H9 (cell line): ENCODE results near the gene ST6GALNAC3. TPM values are rescaled to one million over a fixed set of nuclear protein-coding genes. Genes with fewer than 3 reads are reported as not detected.

Experiments used
- DNase-seq: peaks from one replicate; pipeline ENCODE4 v3.0.0-alpha.2; 2017
- H2AFZ ChIP-seq: one replicate; pipeline ENCODE4 v1.6.1; 2013; ENCODE audit warnings: mild to moderate bottlenecking, low read length, control low read depth, moderate library complexity
- H2AK5ac ChIP-seq: 2 replicates; pipeline ENCODE4 v1.6.1; 2013; ENCODE audit warnings: low read length, control low read depth, mixed read lengths; ENCODE audit not compliant: insufficient read length
- H2BK120ac ChIP-seq: one replicate; pipeline ENCODE4 v1.6.1; 2013; ENCODE audit warnings: low read depth, mild to moderate bottlenecking, low read length, control low read depth, inconsistent platforms; ENCODE audit not compliant: poor library complexity, severe bottlenecking
- H2BK12ac ChIP-seq: 2 replicates; pipeline ENCODE4 v1.6.1; 2013; ENCODE audit warnings: low read length, control low read depth, mixed read lengths, low read depth; ENCODE audit not compliant: insufficient read length
- H2BK15ac ChIP-seq: 2 replicates; pipeline ENCODE4 v1.6.1; 2013; ENCODE audit warnings: low read depth, low read length, control low read depth
- H2BK20ac ChIP-seq: one replicate; pipeline ENCODE4 v1.6.1; 2013; ENCODE audit warnings: low read depth, mild to moderate bottlenecking, low read length, control low read depth, inconsistent platforms; ENCODE audit not compliant: poor library complexity, severe bottlenecking
- H2BK5ac ChIP-seq: 2 replicates; pipeline ENCODE4 v1.6.1; 2013; ENCODE audit warnings: low read length, control low read depth, mixed read lengths; ENCODE audit not compliant: insufficient read length
- H3K14ac ChIP-seq: 2 replicates; pipeline ENCODE4 v1.6.1; 2013; ENCODE audit warnings: low read length, control low read depth; ENCODE audit not compliant: insufficient read depth
- H3K18ac ChIP-seq: 2 replicates; pipeline ENCODE4 v1.6.1; 2013; ENCODE audit warnings: low read depth, mild to moderate bottlenecking, mixed read lengths, low read length, control low read depth; ENCODE audit not compliant: insufficient read length
- H3K23ac ChIP-seq: 2 replicates; pipeline ENCODE4 v1.6.1; 2013; ENCODE audit warnings: low read length, control low read depth, mixed read lengths, low read depth; ENCODE audit not compliant: insufficient read length
- H3K23me2 ChIP-seq: 2 replicates; pipeline ENCODE4 v1.6.1; 2013; ENCODE audit warnings: low read depth, mild to moderate bottlenecking, mixed read lengths, low read length, control low read depth; ENCODE audit not compliant: insufficient read length, poor library complexity, severe bottlenecking
- H3K27ac ChIP-seq: 2 replicates; pipeline ENCODE4 v1.5.1; 2013; ENCODE audit warnings: low read length, control low read depth, mixed read lengths, low read depth; ENCODE audit not compliant: insufficient read length
- H3K27me3 ChIP-seq: 2 replicates; pipeline ENCODE4 v1.6.1; 2013; ENCODE audit warnings: low read length, control low read depth, inconsistent platforms; ENCODE audit not compliant: insufficient read depth
- H3K4ac ChIP-seq: 2 replicates; pipeline ENCODE4 v1.6.1; 2013; ENCODE audit warnings: low read depth, mild to moderate bottlenecking, control low read depth, inconsistent platforms, low read length, moderate library complexity
- H3K4me1 ChIP-seq: 2 replicates; pipeline ENCODE4 v1.6.1; 2013; ENCODE audit warnings: low read length, control low read depth, inconsistent platforms; ENCODE audit not compliant: insufficient read depth
- H3K4me2 ChIP-seq: 2 replicates; pipeline ENCODE4 v1.6.1; 2013; ENCODE audit warnings: low read length, control low read depth, mixed read lengths; ENCODE audit not compliant: insufficient read length, insufficient read depth
- H3K56ac ChIP-seq: 2 replicates; pipeline ENCODE4 v1.6.1; 2013; ENCODE audit warnings: low read depth, mild to moderate bottlenecking, mixed read lengths, low read length, control low read depth; ENCODE audit not compliant: insufficient read length
- H3K79me1 ChIP-seq: 2 replicates; pipeline ENCODE4 v1.6.1; 2013; ENCODE audit warnings: low read depth, mild to moderate bottlenecking, moderate library complexity, low read length, control low read depth, inconsistent platforms; ENCODE audit not compliant: insufficient read depth, poor library complexity, severe bottlenecking
- H3K79me2 ChIP-seq: 2 replicates; pipeline ENCODE4 v1.6.1; 2013; ENCODE audit warnings: low read length, control low read depth, inconsistent platforms; ENCODE audit not compliant: insufficient read depth
- H3K9ac ChIP-seq: 2 replicates; pipeline ENCODE4 v1.6.1; 2013; ENCODE audit warnings: low read length, control low read depth, mixed read lengths; ENCODE audit not compliant: insufficient read length; ENCODE audit errors: extremely low read depth
- H3K9me3 ChIP-seq: one replicate; pipeline ENCODE4 v1.6.1; 2013; ENCODE audit warnings: low read depth, low read length, inconsistent platforms; ENCODE audit not compliant: control insufficient read depth
- H3T11ph ChIP-seq: one replicate; pipeline ENCODE4 v1.6.1; 2013; ENCODE audit warnings: mild to moderate bottlenecking, low read length, control low read depth, inconsistent platforms
- H4K20me1 ChIP-seq: one replicate; pipeline ENCODE4 v1.6.1; 2013; ENCODE audit not compliant: control insufficient read depth, insufficient read length, insufficient read depth
- H4K5ac ChIP-seq: 2 replicates; pipeline ENCODE4 v1.6.1; 2013; ENCODE audit warnings: low read depth, mild to moderate bottlenecking, mixed read lengths, low read length, control low read depth; ENCODE audit not compliant: insufficient read length
- H4K8ac ChIP-seq: replicated peaks from 2 replicates; pipeline ENCODE4 v1.6.1; 2013; ENCODE audit warnings: low read length, control low read depth, mixed read lengths, low read depth; ENCODE audit not compliant: insufficient read length
- H4K91ac ChIP-seq: 2 replicates; pipeline ENCODE4 v1.6.1; 2013; ENCODE audit warnings: low read depth, mild to moderate bottlenecking, moderate library complexity, mixed read lengths, low read length, control low read depth; ENCODE audit not compliant: insufficient read length
- H3K27ac Mint-ChIP-seq, 3 experiments: 2 replicates in 2 of 3; 3 replicates in 1 of 3; pipeline ENCODE4 v1.8.0; 2020 to 2021; ENCODE audit warnings: mixed read lengths in 3 of 3, mild to moderate bottlenecking in 1 of 3, moderate library complexity in 1 of 3
- H3K27me3 Mint-ChIP-seq: 2 replicates; pipeline ENCODE4 v1.8.0; 2021; ENCODE audit warnings: low read depth, mild to moderate bottlenecking, moderate library complexity, mixed read lengths
- H3K36me3 Mint-ChIP-seq, 3 experiments: 2 replicates in 2 of 3; 3 replicates in 1 of 3; pipeline ENCODE4 v1.8.0; 2020 to 2021; ENCODE audit warnings: low read depth in 3 of 3, mixed read lengths in 3 of 3; ENCODE audit not compliant: insufficient read depth in 1 of 3
- H3K4me1 Mint-ChIP-seq, 2 experiments: 2 replicates each; pipeline ENCODE4 v1.8.0; 2020; ENCODE audit warnings: mixed read lengths in 2 of 2
- H3K4me3 Mint-ChIP-seq, 2 experiments: 2 replicates in 1 of 2; 3 replicates in 1 of 2; pipeline ENCODE4 v1.8.0; 2020 to 2021; ENCODE audit warnings: mild to moderate bottlenecking in 2 of 2, mixed read lengths in 2 of 2, moderate library complexity in 1 of 2
- H3K9me3 Mint-ChIP-seq, 2 experiments: 2 replicates in 1 of 2; 3 replicates in 1 of 2; pipeline ENCODE4 v1.8.0; 2020; ENCODE audit warnings: mild to moderate bottlenecking in 2 of 2, mixed read lengths in 2 of 2, moderate library complexity in 1 of 2
- WGBS: extraction: QIAGEN DNeasy Blood & Tissue Kit; methylation state at CpG from one replicate; pipeline ENCODE4 v1.1.7; 2013; ENCODE audit warnings: missing lambda C conversion rate, low lambda C conversion rate, mixed read lengths; ENCODE audit not compliant: insufficient read length; ENCODE audit errors: extremely low coverage; 5-methylcytosine and 5-hydroxymethylcytosine counted together
- total RNA-seq: library from RNA; stranded (reverse); gene quantifications from 2 replicates; pipeline ENCODE4 v1.2.1, GENCODE V29; 2021
- TF ChIP-seq, protein P1 (sequence below): fragments of 200-600 bp; sonication (generic); conservative IDR thresholded peaks from 3 replicates; pipeline ENCODE4 v1.8.0; 2021; ENCODE audit warnings: antibody characterized with exemption, mild to moderate bottlenecking

The ST6GALNAC3 gene
- total RNA-seq, 1 experiment from 2014 or later: 11.2 TPM

DNA sequence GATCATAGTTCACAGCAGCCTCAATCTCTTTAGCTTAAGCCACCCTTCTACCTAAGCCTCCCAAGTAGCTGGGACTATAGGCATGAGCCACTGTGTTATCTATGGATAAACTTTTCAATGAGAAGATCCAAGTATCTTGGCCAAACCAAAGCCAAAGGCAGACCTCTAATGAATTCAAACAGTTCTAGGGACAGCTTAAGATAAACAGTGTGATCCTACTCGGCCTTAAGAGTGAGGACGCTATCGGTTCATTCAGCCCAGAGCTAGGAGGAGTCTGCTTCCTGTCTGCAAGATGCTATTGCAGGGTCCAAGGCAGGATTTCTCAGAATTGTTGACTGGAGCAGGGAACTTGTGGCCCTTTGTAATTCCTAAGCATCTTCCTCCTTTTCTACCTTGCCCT is 368.7 kb downstream of the ST6GALNAC3 start:
- WGBS: no CpG with 5 or more reads among the region's 3 CpGs
- no peak overlapping the region for H4K91ac ChIP-seq
- no peak overlapping the region for H2BK20ac ChIP-seq

More for the DNA sequence above, 368.7 kb downstream of the ST6GALNAC3 start:
- Histone ChIP-seq H4K8ac (no peak overlapping the region), H3K14ac (no peak overlapping the region), H3K79me1 (no peaks in the 10 kb centered on the region), H3K79me2 (no peaks in the 10 kb centered on the region), H2AFZ (no peak overlapping the region), H2BK15ac (no peak overlapping the region), H3K9ac (no peak overlapping the region), H3K18ac (no peak overlapping the region), H2AK5ac (no peak overlapping the region), H3K4me2 (no peak overlapping the region), H3K23ac (no peak overlapping the region), H3K4me1 (no peaks in the 10 kb centered on the region), H2BK5ac (no peak overlapping the region), H3K27me3 (no peaks in the 10 kb centered on the region), H2BK12ac (no peak overlapping the region), H3K23me2 (no peaks in the 10 kb centered on the region), H4K20me1 (no peaks in the 10 kb centered on the region), H3T11ph (no peak overlapping the region), H4K5ac (no peak overlapping the region), H3K4ac (no peak overlapping the region), H2BK120ac (no peak overlapping the region), H3K56ac (no peak overlapping the region), H3K27ac (no peak overlapping the region), H3K9me3 (no peaks in the 10 kb centered on the region)
- H3K9me3 Mint-ChIP-seq: peaks cover 3 to 18% of the 10 kb centered on the region in 2 experiments; a peak in 4 of 5 replicates
- H3K4me1 Mint-ChIP-seq: no peaks in the 10 kb centered on the region
- no peaks in the 10 kb centered on the region for H3K27me3 Mint-ChIP-seq
- TF ChIP-seq, protein P1, sequence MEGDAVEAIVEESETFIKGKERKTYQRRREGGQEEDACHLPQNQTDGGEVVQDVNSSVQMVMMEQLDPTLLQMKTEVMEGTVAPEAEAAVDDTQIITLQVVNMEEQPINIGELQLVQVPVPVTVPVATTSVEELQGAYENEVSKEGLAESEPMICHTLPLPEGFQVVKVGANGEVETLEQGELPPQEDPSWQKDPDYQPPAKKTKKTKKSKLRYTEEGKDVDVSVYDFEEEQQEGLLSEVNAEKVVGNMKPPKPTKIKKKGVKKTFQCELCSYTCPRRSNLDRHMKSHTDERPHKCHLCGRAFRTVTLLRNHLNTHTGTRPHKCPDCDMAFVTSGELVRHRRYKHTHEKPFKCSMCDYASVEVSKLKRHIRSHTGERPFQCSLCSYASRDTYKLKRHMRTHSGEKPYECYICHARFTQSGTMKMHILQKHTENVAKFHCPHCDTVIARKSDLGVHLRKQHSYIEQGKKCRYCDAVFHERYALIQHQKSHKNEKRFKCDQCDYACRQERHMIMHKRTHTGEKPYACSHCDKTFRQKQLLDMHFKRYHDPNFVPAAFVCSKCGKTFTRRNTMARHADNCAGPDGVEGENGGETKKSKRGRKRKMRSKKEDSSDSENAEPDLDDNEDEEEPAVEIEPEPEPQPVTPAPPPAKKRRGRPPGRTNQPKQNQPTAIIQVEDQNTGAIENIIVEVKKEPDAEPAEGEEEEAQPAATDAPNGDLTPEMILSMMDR: no peak
- H3K4me3 Mint-ChIP-seq: no peak overlapping the region
- H3K27ac Mint-ChIP-seq: no peak overlapping the region; a peak in 1 of 7 replicates
- DNase-seq: no peak
- peaks cover 2 to 13% (median 5%) of the 10 kb centered on the region in 3 experiments; a peak in 4 of 7 replicates for H3K36me3 Mint-ChIP-seq
